ENCODE data around the gene GRWD1.
A peak's percentile ranks its signal among the peaks of the same experiment; 100 is the strongest.

The GRWD1 gene

DNA sequence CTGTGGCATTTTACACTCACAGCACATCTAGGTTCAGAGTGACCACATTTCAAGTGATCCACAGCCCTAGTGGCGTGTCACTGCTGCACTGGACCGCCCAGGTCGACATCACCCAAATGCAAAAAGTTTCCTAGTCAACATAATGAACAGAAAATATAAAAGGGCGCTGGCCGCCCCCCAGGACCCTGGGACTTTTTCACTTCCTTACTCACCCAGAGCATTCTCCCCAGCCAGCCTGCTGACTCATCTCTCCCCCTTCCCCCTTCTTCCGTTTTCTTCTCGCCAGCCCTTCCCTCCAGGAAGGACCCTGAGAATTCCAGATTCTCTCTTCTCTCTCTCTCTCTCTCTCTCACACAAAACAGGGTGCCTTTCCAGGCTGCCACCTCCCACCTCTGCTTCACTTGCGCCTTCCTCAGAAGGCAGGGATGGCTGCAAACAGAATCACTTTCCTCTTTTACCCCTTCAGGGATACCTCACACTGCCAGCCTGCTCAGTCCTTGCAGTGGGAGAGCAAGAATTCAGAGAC lies 21.0 kb upstream of the GRWD1 start:
- DNase-seq (ENCODE audit: low spot score): peak; percentile 69

- DNase-seq (ENCODE audit: low spot score): no peak
These were observed 17.1 kb upstream of the GRWD1 start for GRCh38 chr19:48428670-48429069.

GRCh38 chr19:48433337-48433736 lies 12.4 kb upstream of the GRWD1 start:
- no peak for DNase-seq (ENCODE audit: low spot score)

DNA sequence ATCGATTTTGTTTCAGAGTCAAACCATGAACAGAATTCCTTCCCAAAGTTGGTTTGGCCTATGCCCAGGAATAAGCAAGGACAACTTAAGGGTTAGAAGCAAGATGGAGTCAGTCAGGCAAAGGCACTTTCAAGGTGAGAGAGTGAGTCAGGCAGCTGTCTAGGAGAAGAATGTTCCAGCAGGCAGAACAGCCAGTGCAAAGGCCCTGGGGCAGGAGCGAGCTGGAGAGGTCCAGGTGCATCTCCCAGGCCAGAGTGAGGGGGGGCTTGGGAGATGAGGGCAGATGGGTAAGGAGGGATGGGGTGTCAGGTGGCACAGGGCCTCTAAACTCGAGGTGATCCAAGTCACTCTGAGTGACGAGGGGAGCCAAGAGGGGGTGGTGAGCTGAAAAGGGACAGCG lies 9.2 kb upstream of the GRWD1 start:
- no peak for DNase-seq (ENCODE audit: low spot score)

DNA sequence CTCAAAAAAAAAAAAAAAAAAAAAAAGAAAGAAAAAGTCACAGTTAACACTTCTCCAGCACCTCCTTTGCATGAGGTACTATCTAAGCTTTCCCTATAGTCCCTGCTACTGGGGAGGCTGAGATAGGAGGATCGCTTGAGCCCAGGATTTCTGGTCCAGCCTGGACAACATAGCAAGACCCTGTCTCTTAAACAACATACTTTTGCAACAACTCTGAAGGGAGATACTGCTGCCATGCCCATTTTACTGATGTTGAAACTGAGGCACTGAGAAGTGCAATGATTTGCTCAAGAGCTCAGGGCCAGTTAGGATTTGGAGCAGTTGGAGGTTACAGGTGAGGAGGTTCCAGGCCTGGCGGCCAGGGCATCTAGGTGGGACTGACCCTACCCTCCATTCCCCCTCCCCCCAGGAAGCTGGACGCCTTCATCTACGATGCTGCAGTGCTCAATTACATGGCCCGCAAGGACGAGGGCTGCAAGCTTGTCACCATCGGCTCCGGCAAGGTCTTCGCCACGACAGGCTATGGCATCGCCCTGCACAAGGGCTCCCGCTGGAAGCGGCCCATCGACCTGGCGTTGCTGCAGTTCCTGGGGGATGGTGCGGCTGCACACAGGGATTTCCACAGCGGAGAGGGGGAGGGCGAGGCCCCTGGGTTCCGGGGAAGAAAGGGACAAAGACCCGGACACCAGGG lies 4.3 kb upstream of the GRWD1 start:
- DNase-seq (ENCODE audit: low spot score): no peak

DNA sequence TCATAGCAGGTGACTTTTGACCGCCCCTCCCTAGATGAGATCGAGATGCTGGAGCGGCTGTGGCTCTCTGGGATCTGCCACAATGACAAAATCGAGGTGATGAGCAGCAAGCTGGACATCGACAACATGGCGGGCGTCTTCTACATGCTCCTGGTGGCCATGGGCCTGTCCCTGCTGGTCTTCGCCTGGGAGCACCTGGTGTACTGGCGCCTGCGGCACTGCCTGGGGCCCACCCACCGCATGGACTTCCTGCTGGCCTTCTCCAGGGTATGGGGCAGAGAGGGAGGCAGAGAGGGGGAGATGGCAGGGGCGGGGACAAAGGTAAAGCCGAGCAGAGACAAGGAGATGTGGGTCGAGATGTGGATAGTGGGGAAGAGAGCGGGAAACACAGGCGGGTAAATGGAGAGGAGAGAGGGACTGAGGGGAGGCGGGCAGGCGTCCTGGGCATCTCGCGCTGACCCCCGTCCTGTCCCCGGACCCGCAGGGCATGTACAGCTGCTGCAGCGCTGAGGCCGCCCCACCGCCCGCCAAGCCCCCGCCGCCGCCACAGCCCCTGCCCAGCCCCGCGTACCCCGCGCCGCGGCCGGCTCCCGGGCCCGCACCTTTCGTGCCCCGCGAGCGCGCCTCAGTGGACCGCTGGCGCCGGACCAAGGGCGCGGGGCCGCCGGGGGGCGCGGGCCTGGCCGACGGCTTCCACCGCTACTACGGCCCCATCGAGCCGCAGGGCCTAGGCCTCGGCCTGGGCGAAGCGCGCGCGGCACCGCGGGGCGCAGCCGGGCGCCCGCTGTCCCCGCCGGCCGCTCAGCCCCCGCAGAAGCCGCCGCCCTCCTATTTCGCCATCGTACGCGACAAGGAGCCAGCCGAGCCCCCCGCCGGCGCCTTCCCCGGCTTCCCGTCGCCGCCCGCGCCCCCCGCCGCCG lies 3.4 kb upstream of the GRWD1 start:
- DNase-seq (ENCODE audit: low spot score): no peak

DNA sequence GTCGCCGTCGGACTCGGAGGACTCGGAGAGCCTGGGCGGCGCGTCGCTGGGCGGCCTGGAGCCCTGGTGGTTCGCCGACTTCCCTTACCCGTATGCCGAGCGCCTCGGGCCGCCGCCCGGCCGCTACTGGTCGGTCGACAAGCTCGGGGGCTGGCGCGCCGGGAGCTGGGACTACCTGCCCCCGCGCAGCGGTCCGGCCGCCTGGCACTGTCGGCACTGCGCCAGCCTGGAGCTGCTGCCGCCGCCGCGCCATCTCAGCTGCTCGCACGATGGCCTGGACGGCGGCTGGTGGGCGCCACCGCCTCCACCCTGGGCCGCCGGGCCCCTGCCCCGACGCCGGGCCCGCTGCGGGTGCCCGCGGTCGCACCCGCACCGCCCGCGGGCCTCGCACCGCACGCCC lies 2.5 kb upstream of the GRWD1 start:
- no peak for DNase-seq (ENCODE audit: low spot score)

DNA sequence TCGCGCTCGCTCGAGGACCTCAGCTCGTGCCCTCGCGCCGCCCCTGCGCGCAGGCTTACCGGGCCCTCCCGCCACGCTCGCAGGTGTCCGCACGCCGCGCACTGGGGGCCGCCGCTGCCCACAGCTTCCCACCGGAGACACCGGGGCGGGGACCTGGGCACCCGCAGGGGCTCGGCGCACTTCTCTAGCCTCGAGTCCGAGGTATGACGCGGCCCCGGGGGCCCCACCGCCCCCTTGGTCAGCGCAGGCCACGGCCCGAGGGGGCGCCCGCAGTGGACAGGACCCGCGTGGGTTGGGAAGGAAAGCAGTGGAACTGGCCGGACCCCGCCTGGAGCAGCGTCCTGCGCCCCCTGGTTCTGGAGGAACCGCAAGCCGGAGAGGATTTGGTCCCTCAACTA lies 2.1 kb upstream of the GRWD1 start:
- no peak for DNase-seq (ENCODE audit: low spot score)

DNA sequence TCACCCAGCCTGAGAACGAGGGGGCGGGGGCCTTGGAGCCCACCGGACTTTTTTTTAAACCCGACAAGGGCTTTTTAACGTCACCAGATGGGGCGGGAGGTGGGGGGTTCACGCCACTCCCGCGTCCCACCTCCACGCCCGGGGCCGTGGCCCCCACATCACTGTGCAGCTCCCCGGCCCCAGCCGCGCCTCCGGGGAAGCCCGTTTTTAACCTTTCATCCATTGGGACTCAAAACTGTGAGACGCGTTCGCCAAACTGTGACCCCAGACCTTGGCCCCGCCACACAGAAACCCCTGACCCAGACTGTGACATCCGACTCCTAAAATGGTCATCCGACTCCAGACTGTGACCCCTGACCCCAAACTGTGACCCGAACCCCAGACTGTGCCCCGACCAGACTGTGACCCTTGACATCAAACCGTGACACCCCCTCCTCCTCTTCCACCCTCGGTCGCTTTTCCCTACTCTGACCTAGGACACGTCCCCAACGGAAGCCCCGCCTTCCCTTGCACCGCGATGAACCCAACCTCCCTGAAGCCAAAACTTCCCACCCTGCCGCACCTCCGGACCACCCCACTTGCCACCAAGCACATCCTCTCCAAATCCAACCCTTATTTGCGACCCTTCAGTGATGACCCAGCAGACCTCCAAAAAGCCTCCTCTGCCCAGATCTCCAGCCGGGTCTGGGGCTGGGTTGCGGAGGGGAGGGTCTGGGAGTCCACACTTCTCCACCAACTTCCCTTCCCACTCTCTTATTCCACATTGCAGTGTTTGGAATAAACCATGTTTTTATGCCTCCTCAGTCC lies 1.5 kb upstream of the GRWD1 start:
- DNase-seq (ENCODE audit: low spot score): no peak

GRCh38 chr19:48444936-48445200 lies 915 bp upstream of the GRWD1 start:
- DNase-seq (ENCODE audit: low spot score): no peak

GRCh38 chr19:48445256-48445605 lies 552 bp upstream of the GRWD1 start:
- peak; percentile 93 for DNase-seq (ENCODE audit: low spot score)

DNA sequence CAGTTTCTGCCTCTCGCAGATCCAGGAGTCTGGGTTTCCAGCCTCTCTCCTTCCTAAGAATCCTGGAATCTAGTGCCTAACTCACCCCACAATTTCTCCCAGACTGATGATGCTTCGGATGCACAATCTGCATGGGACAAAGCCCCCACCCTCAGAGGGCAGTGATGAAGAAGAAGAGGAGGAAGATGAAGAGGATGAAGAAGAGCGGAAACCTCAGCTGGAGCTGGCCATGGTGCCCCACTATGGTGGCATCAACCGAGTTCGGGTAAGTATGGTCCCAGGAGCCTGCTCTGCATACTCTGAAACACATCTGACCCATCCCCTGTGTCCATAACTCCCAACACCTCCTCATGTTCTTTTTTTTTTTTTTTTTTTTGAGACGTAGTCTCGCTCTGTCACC lies 796 bp downstream of the GRWD1 start:
- DNase-seq (ENCODE audit: low spot score): no peak

DNA sequence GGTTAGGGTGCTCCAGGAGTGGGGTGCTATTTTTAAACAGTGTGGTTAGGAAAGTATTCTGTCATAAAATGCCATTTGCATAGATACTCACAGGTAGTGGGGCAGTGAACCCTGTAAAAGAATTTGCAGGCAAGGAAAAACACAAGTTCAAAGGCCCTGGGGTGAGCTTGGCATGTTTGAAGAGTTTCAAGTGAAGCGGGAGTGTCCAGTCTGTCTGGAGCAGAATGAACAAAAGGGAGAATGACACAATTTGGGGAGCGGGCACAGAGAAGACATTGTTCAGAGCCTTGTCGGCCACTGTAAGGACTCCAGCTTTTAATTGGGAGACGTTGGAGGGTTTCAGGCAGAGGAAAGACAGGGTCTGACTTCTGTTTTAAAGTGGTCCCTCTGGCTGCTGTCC lies 2.8 kb downstream of the GRWD1 start:
- DNase-seq (ENCODE audit: low spot score): no peak

DNA sequence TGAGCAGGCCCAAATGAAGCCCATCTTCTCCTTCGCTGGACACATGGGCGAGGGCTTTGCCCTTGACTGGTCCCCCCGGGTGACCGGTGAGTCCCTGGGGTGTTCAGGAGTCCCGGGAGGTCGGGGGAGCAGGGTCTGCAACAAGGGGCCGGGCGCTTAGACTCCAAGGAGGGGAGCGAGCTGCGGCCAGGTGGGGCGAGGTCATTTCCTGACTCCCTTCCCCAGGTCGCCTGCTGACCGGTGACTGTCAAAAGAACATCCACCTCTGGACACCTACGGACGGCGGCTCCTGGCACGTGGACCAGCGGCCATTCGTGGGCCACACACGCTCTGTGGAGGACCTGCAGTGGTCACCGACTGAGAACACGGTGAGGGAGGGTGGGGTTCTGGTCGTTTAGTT lies 4.7 kb downstream of the GRWD1 start:
- no peak for DNase-seq (ENCODE audit: low spot score)

DNA sequence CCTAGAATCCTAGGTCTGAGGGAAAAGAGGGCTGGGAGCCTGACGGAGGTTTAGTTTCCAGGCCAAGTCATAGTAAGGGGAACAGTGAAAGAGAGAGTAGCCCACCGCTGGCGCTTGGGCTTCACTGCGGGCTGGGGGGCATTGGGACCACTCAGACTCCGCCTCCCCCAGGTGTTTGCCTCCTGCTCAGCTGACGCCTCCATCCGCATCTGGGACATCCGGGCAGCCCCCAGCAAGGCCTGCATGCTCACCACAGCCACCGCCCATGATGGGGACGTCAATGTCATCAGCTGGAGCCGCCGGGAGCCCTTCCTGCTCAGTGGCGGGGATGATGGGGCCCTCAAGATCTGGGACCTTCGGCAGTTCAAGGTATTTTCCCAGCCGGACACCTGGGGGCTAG lies 5.1 kb downstream of the GRWD1 start:
- DNase-seq (ENCODE audit: low spot score): no peak

DNA sequence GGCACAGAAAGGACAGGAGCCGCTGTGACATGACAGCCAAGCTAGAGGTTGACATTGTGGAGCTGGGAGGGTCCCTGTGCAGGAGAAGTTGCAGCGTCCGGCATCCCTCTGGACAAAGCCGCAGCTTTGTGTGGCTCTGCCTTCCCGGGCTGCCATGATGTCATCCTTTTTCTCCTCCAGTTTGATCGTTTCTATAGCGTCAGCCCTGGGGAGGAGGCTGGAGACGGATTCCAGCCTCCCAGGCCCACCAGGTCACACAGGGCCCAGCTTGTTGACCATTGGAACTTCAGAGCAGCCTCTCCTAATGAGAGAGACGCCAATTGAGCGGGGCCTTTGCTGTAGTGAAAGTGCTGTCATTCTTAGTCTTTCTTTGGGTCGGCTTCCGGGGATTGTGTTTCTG lies 5.8 kb downstream of the GRWD1 start:
- DNase-seq (ENCODE audit: low spot score): no peak

DNA sequence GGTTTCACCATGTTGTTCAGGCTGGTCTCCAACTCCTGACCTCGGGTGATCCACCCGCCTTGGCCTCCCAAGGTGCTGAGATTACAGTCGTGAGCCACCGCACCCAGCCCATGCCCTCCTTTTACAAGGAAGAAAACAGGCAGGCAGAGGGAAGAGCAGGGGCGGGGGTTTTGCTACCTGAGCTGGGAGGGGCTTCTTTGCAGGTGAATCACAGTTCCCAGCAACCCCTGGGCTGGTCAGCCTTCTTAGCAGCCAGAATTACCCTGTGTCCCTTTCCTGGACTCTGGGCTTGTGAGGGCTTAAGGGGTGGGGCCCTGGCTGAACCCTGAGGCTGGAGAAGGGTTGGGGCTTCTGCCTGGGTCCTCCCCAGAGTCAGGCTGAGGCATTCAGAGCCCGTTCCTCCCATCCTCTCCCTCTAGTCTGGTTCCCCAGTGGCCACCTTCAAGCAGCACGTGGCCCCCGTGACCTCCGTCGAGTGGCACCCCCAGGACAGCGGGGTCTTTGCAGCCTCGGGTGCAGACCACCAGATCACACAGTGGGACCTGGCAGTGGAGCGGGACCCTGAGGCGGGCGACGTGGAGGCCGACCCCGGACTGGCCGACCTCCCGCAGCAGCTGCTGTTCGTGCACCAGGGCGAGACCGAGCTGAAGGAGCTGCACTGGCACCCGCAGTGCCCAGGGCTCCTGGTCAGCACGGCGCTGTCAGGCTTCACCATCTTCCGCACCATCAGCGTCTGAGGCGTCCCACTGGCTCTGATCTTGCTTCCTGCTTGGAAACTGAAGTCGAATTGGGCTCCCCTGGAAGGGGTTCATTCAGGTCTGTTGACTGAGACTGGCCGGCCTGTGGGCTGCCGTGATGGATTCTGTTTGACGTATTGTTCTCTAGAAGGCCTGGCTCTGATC lies 6.8 kb downstream of the GRWD1 start:
- DNase-seq (ENCODE audit: low spot score): no peak

GRCh38 chr19:48454150-48454730 lies 8.5 kb downstream of the GRWD1 start:
- DNase-seq (ENCODE audit: low spot score): no peak

DNA sequence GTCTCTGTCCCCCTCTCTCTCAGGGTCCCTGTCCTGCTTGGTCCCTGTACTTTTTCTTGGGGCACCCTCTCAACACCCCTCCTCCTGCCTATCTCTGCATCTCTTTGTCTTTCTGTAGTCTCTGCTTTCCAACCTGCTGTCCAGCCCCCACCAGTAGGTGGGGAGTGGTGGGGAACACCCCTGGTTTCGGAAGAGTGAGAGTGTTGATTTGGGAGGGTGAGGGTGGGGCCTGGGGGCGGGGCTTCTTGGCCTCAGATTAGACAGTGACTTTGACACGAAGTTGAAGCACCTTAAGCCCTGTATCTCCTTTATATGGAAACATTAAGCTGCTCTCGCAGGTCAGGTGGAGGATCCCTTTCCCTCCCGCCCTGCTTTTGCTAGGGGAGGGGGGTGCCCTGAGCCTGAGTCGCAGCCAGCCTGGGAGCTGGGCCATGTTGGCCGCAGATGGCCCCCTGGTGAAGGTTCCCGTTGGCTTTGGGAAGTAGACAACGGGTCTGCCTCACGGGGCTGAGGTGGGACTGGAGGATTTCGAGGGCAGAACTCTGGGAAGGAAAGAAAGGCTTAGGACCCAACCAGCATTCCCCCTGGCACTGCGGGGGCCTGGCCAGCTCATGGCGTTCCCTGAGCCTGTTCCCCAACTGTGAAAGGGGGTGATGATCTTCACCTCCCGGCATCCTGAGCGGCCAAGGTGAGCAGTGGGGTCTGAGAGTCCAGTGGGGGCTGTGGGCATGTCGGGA lies 9.6 kb downstream of the GRWD1 start, which contains the start of gene KCNJ14:
TSS of gene KCNJ14 (plus strand) at position 404 of the 737 bp plus-strand sequence. CDS start 6,151 bp downstream, outside the sequence.
- DNase-seq (ENCODE audit: low spot score): no peak

- no peak for DNase-seq (ENCODE audit: low spot score)
These were observed 10.3 kb downstream of the GRWD1 start for GRCh38 chr19:48455908-48456562.
